NOMO-1 treated with dmso at 0.1 percent for 144 hours (cell line): ENCODE measurements around the gene CERS1.
"Not testable (repeated sequence)": the region's sequence is repeated elsewhere in the genome, so short reads cannot be mapped to it uniquely, and the experiment has no call there.

Experiments
- DNase-seq: peaks from one replicate; lab custom pipeline; 2025; ENCODE audit not compliant: unreplicated experiment; lab: John Stamatoyannopoulos, UW

Gene CERS1

DNA sequence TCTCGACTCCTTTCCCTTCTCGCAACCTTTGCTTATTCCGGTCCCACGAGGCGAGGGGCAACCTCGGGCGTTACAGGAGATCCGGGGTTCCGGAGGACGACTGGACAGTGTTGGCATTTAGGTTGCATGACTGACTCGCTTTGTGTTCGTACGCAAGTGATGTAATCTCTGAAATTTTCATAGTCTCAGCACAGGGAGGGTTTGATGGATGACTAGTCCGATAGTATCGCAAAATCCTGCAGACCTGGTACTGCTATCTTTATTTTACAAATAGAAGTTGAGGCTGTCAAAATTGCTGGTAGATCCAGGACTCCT, 23.9 kb upstream of the CERS1 start:
- no peak for DNase-seq

DNA sequence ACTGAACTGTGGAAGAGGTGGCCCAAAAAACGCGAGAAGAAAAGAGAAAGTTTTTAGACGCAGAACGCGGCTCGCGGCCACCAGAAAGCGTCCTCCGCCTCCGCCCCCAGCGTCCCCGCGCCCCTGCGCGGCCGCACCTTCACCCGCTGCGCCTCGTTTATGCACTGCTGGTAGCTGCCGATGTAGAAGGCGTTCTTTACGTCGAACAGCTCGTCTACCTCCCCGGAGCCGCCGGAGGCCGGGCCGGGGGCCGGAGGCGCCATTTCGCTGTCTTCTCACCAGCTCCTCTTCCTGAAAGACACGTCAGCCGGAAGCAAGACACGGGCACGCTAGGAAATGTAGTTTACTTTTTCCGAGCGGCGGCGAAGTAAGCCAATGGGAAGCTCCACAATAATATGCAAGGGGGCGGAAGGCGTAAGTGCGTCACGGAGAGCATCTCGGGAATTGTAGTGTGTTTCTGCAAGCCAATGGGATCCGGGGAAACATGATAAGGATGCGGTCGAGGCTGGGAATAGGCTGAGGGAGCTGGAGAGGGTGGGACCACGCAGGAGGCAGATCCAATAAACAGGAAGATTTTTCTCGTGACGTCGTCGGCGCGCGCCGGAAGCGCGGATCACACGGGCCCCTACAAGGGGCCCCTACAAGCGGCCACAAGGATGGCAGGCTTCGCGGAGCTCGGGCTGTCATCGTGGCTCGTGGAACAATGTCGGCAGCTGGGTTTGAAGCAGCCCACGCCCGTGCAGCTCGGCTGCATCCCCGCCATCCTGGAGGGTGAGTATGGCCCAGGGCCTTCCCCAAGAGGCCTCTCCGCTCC, 23.3 kb upstream of the CERS1 start, which contains the start of the genes COPE and DDX49:
Gene COPE, minus strand, starts transcription at position 302 of the 814 bp plus-strand sequence. Its CDS starts 39 bp downstream, at position 263.
Gene DDX49, plus strand, starts transcription at position 630 of the 814 bp plus-strand sequence. Its CDS starts 27 bp downstream, at position 657.
- peak; percentile 99 for DNase-seq

DNA sequence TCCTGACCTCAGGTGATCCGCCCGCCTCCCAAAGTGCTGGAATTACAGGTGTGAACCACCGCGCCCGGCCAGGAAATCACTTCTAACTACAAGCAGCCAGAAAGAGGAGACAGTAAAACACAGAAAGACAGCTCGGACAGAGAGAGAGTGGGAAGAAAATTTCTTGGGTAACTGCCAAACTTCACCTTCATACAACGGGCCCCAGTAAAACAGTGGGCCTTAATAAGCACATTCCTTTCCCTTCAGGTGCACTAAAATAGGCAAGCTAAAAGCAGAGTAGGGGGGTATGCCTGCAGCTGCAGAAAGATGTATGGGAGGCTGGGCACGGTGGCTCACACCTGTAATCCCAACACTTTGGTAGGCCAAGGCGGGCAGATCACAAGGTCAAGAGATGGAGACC, 21.6 kb upstream of the CERS1 start:
- DNase-seq = not testable (repeated sequence)

DNA sequence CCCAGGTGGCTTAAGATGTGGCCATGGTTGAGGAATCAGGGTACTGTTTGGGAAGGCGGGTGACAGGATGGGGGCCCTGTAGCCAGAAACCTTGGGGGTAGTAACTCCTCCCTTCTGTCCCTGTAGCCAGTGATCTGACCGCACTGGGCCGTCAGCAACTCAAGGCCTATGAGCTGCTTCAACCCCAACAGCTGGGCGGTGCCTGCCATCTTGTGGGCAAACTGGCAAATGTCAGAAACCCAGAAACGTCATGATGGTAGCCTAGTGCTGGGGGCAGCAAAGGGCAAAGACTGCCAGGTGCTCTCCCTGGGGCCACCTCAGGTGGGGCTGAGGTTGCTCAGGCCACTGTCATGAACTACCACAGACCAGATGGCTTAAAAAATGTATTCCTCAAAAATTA, 19.7 kb upstream of the CERS1 start:
- DNase-seq = no peak

DNA sequence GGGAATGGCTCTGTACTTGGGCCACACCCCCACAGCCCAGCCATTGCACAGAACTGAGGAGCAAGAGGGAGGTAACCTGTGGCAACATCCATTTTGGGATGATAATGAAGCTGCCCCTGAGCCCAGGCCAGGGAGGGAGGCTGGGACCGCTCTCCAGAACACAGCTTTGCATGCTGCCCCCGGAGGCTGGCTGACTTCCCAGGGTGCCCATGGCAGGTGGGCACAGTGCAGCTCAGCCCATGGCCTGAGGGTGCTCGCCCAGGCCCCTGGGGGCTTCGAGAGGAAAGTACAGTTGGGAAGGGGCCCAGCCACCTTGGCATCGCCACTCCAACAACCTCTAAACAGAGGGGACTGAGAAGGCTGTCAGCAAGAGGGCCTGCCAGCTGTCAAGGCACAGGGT, 17.5 kb upstream of the CERS1 start:
- DNase-seq = no peak

DNA sequence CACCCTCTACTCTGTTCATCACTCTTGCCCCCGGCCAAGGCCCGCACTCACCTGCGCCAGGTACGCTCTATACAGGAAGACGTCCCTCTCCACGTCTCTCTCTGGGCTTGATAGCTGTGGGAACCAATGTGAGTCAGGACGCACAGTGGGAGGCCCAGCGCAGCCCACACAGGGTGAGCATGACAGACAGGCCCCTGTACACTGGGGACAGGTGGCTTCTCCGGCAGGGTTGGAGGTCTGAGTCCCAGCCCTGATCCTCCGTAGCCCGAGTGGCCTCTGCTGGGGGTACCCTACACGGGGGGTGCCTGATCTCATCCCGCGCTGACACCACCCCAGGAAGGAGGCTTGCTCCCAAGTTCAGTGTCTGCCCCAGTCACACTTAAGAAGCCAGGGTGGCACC, 17.0 kb upstream of the CERS1 start:
- DNase-seq = no peak

DNA sequence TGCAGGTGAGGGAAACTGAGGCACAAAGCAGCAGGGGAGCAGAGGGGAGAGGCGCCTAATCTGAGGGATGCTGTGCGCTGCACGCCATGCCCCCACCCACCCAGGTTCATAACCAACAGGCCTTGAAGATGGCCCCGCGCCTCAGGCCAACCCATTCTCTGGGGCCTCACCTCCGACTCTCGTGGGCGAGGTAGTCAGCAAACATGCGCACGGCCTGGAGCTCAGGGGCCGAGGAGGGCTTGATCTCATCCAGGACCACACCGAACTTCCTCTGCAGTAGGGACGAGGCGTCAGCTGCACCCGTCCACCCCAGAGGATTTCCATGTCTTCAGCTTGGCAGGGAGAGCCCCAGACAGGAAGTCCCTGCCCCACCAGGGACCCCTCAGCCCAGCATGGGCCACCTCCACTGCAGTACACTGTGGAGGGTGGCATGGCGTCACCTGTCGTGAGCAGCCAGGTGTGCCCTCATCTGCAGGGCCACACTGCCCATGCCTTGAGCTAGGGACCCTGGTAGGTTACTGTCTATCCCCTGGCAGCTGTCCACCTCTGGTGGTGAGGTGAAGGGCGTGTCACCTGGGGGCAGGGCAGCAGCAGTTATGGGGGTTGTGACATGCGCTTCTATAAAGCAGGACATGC, 15.0 kb upstream of the CERS1 start:
- DNase-seq = no peak

DNA sequence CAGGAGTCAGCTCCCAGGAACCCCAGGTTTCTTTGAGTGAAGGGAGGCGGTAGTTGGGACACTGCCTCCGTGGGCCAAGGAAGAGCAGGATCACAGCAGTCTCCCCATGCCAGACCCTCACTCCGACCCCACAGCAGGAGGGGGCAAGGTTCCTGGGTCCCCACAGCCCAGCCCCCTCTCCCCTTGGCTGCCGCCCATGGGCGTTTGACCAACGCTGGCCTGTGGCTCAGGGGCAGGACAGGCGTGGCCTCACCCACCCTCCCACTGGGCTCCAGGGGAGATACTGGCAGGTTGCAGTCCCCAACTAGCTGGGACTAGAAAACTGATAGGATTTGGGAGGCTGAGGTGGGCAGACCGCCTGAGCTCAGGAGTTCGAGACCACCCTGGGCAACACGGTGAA, 14.1 kb upstream of the CERS1 start:
- no peak for DNase-seq

DNA sequence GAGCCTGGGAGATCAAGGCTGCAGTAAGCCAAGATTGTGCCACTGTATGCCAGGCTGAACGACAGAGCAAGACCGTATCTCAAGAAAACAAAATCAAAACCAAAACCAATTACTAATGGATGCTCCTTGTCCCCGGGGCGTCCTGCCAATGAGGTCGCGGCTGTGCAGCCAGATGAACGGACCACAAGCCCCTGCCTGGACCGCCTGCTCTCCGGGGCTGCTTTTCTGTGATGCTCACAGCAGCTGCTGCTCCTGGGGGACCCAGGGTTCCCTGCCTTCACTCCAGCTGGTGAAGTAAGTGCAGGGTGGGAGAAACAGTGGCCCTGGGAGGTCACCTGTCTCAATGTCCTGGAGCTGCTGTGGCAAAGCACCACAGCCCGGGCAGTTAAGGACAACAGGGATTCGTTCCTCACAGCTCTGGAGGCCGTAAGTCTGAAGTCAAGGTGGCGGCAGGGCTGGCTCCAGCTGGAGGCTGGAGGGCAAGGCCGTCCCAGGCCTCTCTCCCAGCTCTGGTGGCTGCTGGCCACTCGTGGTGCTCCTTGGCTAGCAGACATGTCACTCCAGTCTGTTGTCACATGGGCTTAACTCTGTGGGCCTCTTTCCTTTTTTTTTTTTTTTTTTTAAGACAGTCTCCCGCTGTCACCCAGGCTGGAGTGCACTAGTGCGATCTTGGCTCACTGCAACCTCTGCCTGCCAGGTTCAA, 13.1 kb upstream of the CERS1 start:
- no peak for DNase-seq

DNA sequence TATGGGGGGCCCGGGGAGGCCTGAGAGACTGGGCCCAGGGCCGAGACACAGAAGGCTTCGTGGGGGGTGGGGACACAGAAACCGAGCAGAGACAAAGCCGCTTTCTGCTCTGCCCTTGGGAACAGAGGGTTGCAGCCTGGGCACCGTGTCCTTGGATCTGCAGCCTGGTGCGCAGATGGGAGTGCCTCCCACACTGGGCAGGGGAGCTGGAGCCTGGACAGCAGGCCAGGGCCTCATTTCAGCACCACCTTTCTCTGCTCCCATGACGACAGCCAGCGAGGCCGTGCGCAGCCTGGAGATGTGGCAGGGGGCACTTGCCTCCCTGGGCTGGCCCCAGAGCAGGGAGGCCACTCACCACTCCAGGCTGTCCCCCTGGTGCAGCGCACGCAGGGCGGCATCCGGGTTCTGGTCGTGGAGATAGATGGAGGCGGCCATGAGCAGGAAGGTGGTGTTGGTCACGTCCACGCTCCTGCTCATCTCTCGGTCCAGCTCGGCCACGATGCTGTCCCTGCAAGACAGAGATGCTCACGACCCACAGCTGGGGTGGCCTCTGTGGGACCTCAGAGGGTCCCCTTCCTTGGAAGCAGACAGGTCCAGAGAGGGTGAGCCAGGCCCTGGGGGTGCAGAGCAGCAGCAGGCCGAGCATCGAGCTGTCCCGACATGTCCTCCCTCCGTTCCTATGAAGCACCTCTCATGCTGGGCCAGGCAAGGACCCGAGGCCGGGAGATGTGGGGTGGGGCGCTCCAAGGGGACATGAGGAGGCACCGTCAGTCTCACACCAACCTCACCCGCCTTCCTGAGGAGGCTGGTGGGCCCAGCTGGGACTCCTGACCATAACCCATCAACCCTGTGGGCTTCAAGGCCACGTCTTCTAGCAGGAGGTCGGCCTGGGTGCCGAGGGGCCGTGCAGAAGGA, 10.9 kb upstream of the CERS1 start:
- no peak for DNase-seq

DNA sequence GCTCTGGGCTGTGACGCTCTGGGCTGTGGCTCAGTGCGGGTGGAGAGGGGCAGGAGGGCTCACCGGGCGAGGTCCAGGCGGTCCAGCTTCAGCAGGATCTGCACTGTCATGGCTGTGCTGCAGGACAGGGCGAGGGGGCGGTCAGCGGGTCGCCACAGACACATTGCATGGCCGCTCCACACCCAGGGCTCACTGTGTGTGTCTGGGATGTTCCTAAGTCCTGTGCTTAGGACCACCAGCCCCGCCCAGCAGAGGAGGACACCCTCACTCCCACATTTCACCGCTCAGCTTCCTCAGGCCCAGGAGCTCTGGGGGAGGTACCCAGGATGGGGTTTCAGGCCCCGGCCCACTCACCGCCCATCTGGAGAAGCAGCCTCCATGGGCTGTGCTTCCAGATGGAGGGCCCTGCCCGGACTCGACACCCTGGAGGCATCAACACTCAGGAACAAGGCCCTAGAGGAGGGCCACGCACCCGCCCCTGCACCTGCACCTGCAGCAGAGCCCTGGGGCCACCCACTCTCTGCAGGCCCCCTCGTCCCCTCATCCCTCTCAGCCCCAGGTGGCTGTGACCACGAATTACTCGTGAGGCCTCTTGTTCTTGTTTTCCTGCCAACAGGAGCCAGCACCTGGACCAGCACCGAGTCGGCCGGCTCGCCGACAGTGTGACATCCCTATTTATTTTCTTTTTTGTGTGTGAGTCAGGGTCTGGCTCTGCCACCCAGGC, 9.7 kb upstream of the CERS1 start:
- DNase-seq = no peak

DNA sequence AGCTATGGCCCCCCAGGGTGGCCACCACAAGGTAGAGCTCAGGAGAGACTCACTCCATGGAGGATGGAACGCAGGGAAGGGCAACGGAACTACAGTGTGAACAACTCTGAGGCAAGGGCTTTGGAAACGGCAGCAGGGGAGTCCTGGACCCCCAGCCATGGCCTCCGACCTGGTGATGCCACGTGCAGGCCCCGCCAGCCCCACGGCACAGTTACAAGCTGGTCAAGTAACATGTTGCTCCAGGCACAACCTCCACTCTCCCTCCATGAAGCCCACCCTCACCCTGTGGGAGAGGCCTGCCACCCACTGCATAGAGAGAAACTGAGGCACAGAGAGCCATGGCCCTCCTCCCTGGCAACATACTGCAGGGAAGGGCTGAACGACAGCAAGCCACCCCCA, 9.1 kb upstream of the CERS1 start:
- DNase-seq = no peak

DNA sequence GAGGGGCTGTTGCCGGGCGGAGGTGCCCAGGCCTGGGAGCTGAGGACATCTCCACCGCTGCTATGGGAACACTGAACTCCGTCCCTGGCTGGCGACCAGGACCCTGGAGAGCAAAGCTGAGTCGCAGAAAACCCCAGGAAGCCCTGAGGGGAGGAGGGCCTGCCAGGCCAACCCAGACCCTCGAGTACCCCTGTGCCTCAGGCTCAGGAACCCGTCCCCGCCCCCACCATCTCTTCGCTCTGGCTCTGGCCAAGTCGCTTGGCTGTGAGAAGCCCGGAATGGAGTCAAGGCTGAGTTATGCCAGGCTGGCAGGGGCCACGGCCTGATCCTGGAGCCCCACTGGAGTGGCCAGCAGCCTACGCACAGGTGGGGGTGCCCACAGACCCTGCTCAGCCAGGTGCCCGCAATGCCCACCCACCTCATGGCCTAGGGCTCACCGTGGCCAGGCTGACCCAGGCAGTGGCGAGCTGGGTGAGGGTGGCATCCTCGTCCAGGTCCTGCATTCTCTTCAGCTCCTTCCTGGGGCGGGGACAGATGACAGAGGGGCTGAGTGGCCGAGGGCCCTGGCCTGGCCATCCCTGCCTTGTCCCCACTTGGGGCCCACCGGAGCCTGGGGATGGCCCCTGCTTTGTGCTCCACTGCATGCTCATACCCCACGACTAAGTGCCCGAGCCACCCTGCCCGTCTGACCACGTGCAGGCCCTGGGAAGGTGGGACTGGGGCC, 8.5 kb upstream of the CERS1 start:
- no peak for DNase-seq

DNA sequence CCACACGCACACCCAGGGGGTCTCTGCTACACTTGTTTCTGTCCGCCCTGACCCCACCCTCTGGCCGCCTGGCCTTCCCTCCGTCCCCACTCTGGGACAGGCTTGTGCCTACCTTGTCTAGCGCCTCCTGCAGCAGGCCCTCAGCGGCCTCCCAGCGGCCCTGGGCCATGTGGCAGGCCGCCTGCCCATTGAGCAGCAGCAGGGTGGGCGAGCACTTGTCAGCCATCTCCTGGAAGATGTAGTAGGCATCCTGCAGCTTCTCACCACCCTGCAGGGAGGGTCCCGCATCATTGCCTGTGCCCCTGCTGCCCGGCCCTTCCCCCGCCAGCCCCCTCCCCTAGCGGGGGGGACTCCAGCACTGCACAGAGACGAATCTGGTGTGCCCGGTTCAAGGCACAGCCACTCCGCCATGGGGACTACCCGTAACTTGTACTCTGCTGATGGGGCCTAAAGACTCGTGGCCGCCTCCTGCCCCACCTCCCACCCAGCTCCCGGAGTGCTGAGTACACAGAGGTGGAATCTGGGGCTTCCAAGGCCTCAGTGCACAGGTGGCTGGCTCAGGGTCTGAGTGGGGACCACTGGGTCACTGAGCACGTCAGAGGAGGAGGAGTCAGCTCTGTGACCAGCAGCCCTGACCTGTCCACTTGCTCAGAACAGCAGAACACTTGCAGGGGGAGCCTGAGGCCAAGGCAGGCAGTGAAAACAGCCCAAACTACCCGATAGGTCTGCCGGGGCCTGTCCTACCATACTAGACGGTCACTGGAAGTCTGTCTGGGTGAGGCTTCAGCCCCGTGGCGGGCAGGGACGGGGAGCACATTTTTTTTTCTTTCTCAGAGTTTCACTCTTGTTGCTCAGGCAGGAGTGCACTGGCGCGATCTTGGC, 7.4 kb upstream of the CERS1 start:
- no peak for DNase-seq

DNA sequence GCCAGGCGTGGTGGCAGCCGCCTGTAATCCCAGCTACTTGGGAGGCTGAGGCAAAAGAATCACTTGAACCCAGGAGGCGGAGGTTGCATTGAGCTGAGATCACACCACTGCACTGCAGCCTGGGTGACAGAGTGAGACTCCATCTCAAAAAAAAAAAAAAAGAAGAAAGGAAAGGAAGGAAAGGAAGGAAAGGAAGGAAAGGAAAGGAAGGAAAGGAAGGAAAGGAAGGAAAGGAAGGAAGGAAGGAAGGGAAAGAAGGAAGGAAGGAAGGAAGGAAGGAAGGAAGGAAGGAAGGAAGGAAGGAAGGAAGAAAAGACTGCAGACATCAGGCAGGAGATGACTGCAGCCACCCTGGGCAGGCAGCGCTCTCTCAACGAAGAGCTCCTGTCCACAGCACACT, 6.6 kb upstream of the CERS1 start:
- DNase-seq = not testable (repeated sequence)

DNA sequence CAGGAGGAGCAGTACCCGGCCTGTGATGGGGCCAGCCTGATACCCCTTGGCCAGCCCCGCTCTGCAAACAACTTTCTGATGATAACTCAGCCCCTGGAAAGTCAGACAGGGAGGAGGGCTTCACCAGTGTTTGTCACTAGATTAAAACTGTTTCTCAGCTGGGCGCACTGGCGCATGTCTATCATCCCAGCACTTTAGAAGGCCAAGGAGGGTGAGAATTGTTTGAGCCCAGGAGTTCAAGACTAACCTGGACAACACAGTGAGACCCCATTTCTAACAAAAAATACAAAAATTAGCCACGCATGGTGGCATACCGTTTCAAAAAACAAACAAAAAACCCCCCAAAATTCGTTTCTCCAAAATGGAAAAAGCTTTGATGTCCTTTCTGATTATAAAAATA, 5.5 kb upstream of the CERS1 start:
- no peak for DNase-seq

DNA sequence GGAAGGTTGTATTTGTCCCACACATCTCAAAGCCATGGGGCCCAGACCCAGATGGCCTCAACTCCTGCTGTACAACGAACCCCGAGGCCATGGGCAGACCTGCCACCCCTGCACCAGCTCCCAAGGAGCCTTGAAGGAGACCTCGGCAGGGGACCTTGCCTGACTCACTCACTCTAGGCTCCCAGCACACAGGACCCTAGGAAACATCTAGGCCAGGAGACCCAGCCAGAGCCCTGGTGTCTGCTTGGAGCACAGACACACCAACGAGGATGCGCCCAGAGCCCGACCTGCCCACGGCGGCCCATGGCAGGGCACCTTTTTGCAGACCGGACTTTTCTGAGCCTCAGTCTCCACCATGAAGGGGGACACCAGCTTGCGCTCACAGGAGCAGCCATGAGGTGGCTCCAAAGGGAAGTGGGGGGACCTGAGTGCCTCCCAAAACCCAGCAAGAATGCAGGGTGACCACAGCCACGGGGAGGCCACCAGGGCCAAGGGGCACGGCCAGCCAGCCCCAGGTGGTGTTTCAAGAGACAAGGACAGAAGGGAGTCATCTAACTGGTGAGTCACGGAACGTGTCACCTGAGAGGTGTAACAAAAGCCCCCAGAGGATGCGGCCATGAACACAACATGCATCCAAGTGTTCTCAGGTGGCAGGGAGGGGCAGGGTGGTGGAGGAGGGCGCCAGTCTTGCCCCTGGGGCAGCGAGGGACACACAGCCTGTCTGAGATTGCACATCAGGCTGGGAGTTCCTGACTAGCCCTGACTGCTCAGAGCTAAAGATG, 4.9 kb upstream of the CERS1 start:
- no peak for DNase-seq
